CD14-positive monocyte (primary cell): Measurements from ENCODE around the gene IVNS1ABP. TPM values are rescaled to one million over a fixed set of nuclear protein-coding genes. Genes with fewer than 3 reads are reported as not detected.

Experiments used
- DNase-seq, 3 donors: peaks; one replicate each; pipeline ENCODE4 v3.0.0-alpha.2; 2011 to 2022
- H2AFZ ChIP-seq: 2 replicates; pipeline ENCODE4 v1.6.0; 2012; ENCODE audit warnings: mild to moderate bottlenecking, low read depth, low read length, inconsistent platforms; ENCODE audit not compliant: insufficient read depth, poor library complexity, severe bottlenecking
- H3K27ac ChIP-seq, 2 donors: 1 replicate in 1 of 2; 2 replicates in 1 of 2; pipeline ENCODE4 v1.5.1; 2012 to 2013; ENCODE audit warnings: low read length in 2 of 2, control low read depth in 1 of 2, inconsistent platforms in 1 of 2, low read depth in 1 of 2, mild to moderate bottlenecking in 1 of 2
- H3K27me3 ChIP-seq, 2 donors: one replicate each; pipeline versions ENCODE4 v1.6.0 to v1.6.1; 2011 to 2013; ENCODE audit warnings: low read length in 2 of 2; ENCODE audit not compliant: control insufficient read depth in 2 of 2, insufficient read depth in 2 of 2
- H3K36me3 ChIP-seq, 2 donors: replicated peaks in 1 of 2; 1 replicate in 1 of 2; 2 replicates in 1 of 2; pipeline versions ENCODE4 v1.5.1 to v1.6.1; 2012 to 2013; ENCODE audit warnings: low read length in 2 of 2, control low read depth in 1 of 2, inconsistent platforms in 1 of 2, mild to moderate bottlenecking in 1 of 2; ENCODE audit not compliant: insufficient read depth in 2 of 2, control insufficient read depth in 1 of 2
- H3K4me1 ChIP-seq, 2 donors: 1 replicate in 1 of 2; 2 replicates in 1 of 2; pipeline versions ENCODE4 v1.5.1 to v1.6.1; 2012 to 2013; ENCODE audit warnings: low read length in 2 of 2, control low read depth in 1 of 2, inconsistent platforms in 1 of 2, mild to moderate bottlenecking in 1 of 2, moderate library complexity in 1 of 2; ENCODE audit not compliant: insufficient read depth in 2 of 2, control insufficient read depth in 1 of 2
- H3K4me2 ChIP-seq: replicated peaks from 2 replicates; pipeline ENCODE3; 2012; ENCODE audit warnings: low read length, moderate library complexity, mild to moderate bottlenecking; ENCODE audit not compliant: poor library complexity, severe bottlenecking; ENCODE audit errors: extremely low read depth
- H3K4me3 ChIP-seq, 3 experiments: fragments of 200-600 bp in 1 of 3; sonication (generic) in 1 of 3; replicated peaks in 1 of 3; 1 replicate in 2 of 3; 2 replicates in 1 of 3; pipeline ENCODE4 v1.5.1; 2011 to 2013; ENCODE audit warnings: low read length in 3 of 3, mild to moderate bottlenecking in 3 of 3, control low read depth in 2 of 3, low read depth in 2 of 3, inconsistent platforms in 1 of 3, moderate library complexity in 1 of 3
- H3K79me2 ChIP-seq: 2 replicates; pipeline ENCODE4 v1.6.0; 2012; ENCODE audit warnings: mild to moderate bottlenecking, control low read depth, inconsistent platforms, low read length, moderate library complexity; ENCODE audit not compliant: insufficient read depth
- H3K9ac ChIP-seq: 2 replicates; pipeline ENCODE4 v1.6.0; 2017; ENCODE audit warnings: low read length, mild to moderate bottlenecking; ENCODE audit not compliant: insufficient read depth, poor library complexity, severe bottlenecking
- H3K9me3 ChIP-seq, 2 donors: replicated peaks in 1 of 2; 1 replicate in 1 of 2; 2 replicates in 1 of 2; pipeline versions ENCODE4 v1.5.1 to v1.6.1; 2012 to 2013; ENCODE audit warnings: low read length in 2 of 2, control low read depth in 1 of 2; ENCODE audit not compliant: control insufficient read depth in 1 of 2, insufficient read depth in 1 of 2
- H4K20me1 ChIP-seq: 2 replicates; pipeline ENCODE4 v1.6.0; 2012; ENCODE audit warnings: mild to moderate bottlenecking, low read length, control low read depth, moderate library complexity; ENCODE audit not compliant: insufficient read depth
- H3K27ac Mint-ChIP-seq, 7 donors: one replicate each; pipeline ENCODE4 v1.8.0; 2020; ENCODE audit warnings: mild to moderate bottlenecking in 7 of 7, mixed read lengths in 7 of 7, moderate library complexity in 6 of 7, inconsistent platforms in 2 of 7
- H3K27me3 Mint-ChIP-seq, 3 donors: one replicate each; pipeline ENCODE4 v1.8.0; 2021 to 2022; ENCODE audit warnings: low read depth in 3 of 3, mild to moderate bottlenecking in 3 of 3, mixed read lengths in 3 of 3, moderate library complexity in 3 of 3, inconsistent platforms in 1 of 3
- H3K36me3 Mint-ChIP-seq, 2 donors: one replicate each; pipeline ENCODE4 v1.8.0; 2020; ENCODE audit warnings: mixed read lengths in 2 of 2, inconsistent platforms in 1 of 2, mild to moderate bottlenecking in 1 of 2
- H3K4me1 Mint-ChIP-seq: one replicate; pipeline ENCODE4 v1.8.0; 2020; ENCODE audit warnings: mild to moderate bottlenecking, mixed read lengths
- H3K4me3 Mint-ChIP-seq, 2 donors: one replicate each; pipeline ENCODE4 v1.8.0; 2020; ENCODE audit warnings: mild to moderate bottlenecking in 2 of 2, mixed read lengths in 2 of 2, moderate library complexity in 1 of 2
- H3K9me3 Mint-ChIP-seq, 7 donors: one replicate each; pipeline ENCODE4 v1.8.0; 2020 to 2022; ENCODE audit warnings: mixed read lengths in 7 of 7, mild to moderate bottlenecking in 6 of 7, moderate library complexity in 6 of 7, inconsistent platforms in 2 of 7
- WGBS: methylation state at CpG from one replicate; pipeline ENCODE4 v1.1.5; 2013; ENCODE audit warnings: missing lambda C conversion rate; ENCODE audit not compliant: insufficient coverage; 5-methylcytosine and 5-hydroxymethylcytosine counted together
- intact Hi-C, 2 donors: fragments of 100-400 bp; cut with micrococcal nuclease; formaldehyde crosslinking; loops; one replicate each; pipeline versions ENCODE4 v1.15.0 to v1.15.1; 2023
- polyA plus RNA-seq, 3 donors: library from polyadenylated mRNA; depleted of rRNA in 1 of 3; unstranded in 2 of 3; stranded (reverse) in 1 of 3; fragments of 300-500 nt in 2 of 3; fragments of >200 nt in 1 of 3; fragmentation: Illumina TruSeq in 2 of 3; gene quantifications; 1 replicate in 2 of 3; 2 replicates in 1 of 3; pipeline ENCODE4 v1.2.3, GENCODE V29; 2012 to 2021
- TF ChIP-seq, protein P1 (sequence below): fragments of 200-600 bp; IDR thresholded peaks from one replicate; pipeline ENCODE4 v1.8.0; 2022; ENCODE audit warnings: antibody characterized with exemption, mild to moderate bottlenecking

IVNS1ABP gene
- polyA plus RNA-seq, 3 donors: 50.9 to 97.7 (median 69.2) TPM

DNA sequence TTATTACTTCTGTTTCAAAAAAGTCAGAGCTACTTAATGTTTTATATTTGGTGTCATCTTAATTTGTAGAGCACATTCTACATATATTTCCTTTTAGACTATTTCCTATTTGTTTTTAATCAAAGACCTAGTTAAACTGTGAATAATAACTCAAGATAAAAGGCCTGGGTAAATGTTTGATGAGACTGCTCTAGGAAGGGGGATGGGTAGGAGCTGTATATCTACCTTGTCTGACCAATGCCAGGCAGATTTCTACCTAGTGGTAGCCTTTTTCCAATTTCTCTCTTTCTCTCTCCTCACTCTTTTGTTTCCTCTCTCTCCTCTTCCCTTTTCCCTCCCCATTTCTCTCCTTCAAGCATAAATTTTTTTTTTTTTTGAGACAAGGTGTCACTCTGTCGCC lies 31.9 kb upstream of the IVNS1ABP start:
- Histone ChIP-seq H2AFZ (no peak overlapping the region), H4K20me1 (no peaks in the 10 kb centered on the region), H3K9me3 (no peaks in the 10 kb centered on the region), H3K36me3 (no peaks in the 10 kb centered on the region), H3K4me2 (no peak overlapping the region), H3K27me3 (no peaks in the 10 kb centered on the region), H3K27ac (no peak overlapping the region), H3K4me3 (no peak overlapping the region), H3K4me1 (peaks cover 13 to 20% of the 10 kb centered on the region in 2 donors), H3K79me2 (no peaks in the 10 kb centered on the region), H3K9ac (no peak overlapping the region)
- peaks cover 0 to 1% (median 0%) of the 10 kb centered on the region in 7 donors for H3K9me3 Mint-ChIP-seq
- intact Hi-C loops: no loop called here
- H3K27ac Mint-ChIP-seq: no peak overlapping the region
- no peak overlapping the region for H3K4me3 Mint-ChIP-seq
- peaks cover 0 to 4% (median 0%) of the 10 kb centered on the region in 3 donors for H3K27me3 Mint-ChIP-seq
- TF ChIP-seq, protein P1, sequence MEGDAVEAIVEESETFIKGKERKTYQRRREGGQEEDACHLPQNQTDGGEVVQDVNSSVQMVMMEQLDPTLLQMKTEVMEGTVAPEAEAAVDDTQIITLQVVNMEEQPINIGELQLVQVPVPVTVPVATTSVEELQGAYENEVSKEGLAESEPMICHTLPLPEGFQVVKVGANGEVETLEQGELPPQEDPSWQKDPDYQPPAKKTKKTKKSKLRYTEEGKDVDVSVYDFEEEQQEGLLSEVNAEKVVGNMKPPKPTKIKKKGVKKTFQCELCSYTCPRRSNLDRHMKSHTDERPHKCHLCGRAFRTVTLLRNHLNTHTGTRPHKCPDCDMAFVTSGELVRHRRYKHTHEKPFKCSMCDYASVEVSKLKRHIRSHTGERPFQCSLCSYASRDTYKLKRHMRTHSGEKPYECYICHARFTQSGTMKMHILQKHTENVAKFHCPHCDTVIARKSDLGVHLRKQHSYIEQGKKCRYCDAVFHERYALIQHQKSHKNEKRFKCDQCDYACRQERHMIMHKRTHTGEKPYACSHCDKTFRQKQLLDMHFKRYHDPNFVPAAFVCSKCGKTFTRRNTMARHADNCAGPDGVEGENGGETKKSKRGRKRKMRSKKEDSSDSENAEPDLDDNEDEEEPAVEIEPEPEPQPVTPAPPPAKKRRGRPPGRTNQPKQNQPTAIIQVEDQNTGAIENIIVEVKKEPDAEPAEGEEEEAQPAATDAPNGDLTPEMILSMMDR: no peak
- WGBS: 100% methylated on average over 1 of the region's 1 CpG
- DNase-seq: no peak
- H3K36me3 Mint-ChIP-seq: peaks cover 0 to 3% of the 10 kb centered on the region in 2 donors
- peaks cover 20% of the 10 kb centered on the region for H3K4me1 Mint-ChIP-seq

DNA sequence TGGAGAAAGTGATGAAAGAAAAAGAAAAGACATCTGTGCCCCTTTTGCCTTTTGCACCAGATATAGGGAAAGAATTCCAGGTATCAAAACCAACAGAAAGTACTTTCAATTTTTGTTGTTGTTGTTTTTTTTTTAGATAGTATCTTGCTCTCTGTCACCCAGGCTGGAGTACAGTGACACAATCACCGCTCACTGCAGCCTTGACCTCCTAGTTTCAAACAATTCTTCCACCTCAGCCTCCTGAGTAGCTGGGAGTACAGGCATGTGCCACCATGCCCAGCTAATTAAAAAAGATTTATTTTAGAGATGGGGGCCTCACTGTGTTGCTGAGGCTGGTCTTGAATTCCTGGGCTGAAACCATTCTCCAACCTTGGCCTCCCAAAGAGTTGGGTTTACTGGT lies 31.3 kb upstream of the IVNS1ABP start:
- Mint-ChIP-seq H3K9me3 (peaks cover 0 to 1% (median 0%) of the 10 kb centered on the region in 7 donors), H3K4me3 (no peak overlapping the region), H3K27me3 (peaks cover 0 to 4% (median 0%) of the 10 kb centered on the region in 3 donors), H3K36me3 (peaks cover 0 to 3% of the 10 kb centered on the region in 2 donors), H3K4me1 (peaks cover 20% of the 10 kb centered on the region), H3K27ac (no peak overlapping the region)
- Histone ChIP-seq H3K9me3 (no peaks in the 10 kb centered on the region), H3K36me3 (no peaks in the 10 kb centered on the region), H3K9ac (no peak overlapping the region), H2AFZ (no peak overlapping the region), H3K4me1 (peaks cover 13 to 20% of the 10 kb centered on the region in 2 donors), H3K79me2 (no peaks in the 10 kb centered on the region), H3K27ac (no peak overlapping the region), H3K4me3 (no peak overlapping the region), H3K27me3 (no peaks in the 10 kb centered on the region), H4K20me1 (no peaks in the 10 kb centered on the region), H3K4me2 (no peak overlapping the region)
- DNase-seq: no peak
- WGBS: no CpG with 5 or more reads among the region's 1 CpG
- intact Hi-C loops: no loop called here
- TF ChIP-seq, protein P1: no peak
